GM19025 (cell line): ENCODE data around the gene PLA2G4E.

ENCODE experiments used
- ATAC-seq: cut with Tn5 transposase; IDR thresholded peaks from one replicate; pipeline ENCODE4 v1.9.1; 2021; ENCODE audit warnings: mild to moderate bottlenecking, low read depth, moderate library complexity; ENCODE audit not compliant: unreplicated experiment

The PLA2G4E gene

DNA sequence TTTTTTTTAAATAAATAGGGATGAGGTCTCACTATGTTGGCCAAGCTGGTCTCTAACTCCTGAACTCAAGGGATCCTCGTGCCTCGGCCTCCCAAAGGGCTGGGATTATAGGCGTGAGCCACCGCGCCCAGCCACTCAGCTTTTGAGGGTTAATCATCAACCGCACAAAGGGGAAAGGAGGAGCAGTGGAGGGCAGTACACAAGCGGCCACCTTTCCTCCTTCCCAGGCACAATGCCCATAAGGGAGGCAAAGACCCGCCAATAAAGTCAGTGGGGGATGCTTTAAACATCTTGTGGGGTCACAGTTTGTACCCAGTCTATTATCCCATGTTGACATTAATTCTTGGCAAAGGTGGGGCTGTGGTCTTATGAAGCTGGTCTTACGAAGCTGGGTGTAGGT, 80.9 kb downstream of the PLA2G4E start:
- no peak for ATAC-seq

- no peak for ATAC-seq
Observed at GRCh38 chr15:41937568-41937923, 83.3 kb downstream of the PLA2G4E start.

DNA sequence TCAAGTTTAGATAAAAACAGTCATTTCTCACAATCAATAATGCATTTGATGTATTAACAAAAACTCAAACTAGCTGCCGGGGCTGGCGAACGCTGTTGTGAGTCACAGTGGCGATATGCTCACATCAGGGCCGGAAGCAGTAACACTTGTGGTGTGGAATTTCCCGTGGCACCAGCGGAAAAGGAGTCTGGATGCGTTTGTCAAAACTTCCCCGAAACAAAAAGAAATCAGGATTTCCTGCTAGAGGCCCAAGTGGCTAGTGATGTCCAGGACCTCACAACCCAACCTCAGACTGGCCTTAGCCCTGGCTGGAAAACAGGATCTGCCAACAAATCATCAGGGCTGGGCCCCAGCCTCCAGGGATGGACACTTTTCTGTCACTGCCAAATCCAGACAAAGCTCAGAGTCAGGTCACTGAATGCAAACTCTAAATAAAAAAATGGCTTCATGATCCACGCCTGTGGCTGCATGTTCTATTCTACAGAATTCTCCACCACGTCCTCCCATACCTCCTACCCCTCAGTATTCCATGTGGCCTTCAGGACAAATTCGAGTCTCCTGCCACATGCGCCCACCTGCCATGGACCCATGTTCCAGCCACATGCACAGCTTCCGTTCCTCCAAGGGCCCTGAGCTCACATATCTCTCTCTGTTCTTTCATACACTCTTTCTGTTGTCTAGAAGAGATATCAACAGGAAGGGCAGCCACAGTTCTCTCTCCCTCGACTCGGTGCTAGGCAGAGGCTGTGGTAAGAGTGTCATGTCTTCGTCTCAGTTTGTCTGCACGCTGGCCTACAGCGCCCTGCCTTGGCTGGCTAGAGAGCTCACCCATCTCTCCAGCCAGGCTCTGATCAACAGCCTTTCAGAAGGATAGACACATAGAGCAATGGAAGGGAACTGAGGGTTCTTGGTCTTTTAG, 83.9 kb downstream of the PLA2G4E start:
- ATAC-seq, result no peak

DNA sequence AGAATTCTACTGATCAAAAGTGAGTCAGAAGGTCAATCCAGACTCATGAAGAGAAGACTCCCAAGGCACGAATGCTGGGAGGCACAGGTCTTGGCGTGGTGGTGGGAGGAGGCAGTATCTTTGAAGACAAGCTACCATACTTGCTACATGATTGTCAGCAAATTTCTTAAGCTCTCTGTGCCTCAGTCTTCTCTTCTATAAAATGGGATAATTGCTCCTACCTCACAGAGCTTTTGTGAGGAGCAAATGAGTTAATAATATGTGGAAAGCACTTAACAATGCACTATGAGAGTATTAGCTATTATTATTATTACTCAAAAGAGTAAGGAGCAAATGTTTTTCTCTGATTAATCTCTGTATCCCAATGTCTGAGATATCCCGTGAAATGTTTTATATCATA, 84.7 kb downstream of the PLA2G4E start:
- no peak for ATAC-seq

DNA sequence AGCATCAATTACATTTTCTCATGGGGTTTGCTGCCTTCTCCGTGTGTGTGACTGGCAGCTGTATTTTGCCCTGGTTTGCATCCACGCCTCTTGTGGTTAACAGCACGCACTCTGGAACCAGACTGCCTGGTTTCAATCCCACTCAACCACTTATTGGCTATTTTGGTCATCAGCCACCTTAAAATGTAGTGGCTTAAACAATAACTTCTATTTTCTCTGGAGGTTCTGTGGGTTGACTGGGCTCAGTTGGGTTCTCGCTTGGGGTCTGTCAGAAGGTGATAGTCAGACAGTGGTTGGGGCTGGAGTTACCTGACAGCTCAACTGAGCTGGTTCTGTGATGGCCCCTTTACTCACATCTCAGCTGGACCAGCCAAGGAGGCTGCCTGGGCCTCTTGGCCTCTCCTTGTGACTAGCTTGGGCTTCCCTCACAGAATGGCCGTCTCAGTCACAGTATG, 85.2 kb downstream of the PLA2G4E start:
- peak; percentile 51 for ATAC-seq

GRCh38 chr15:41934843-41935242, 86.0 kb downstream of the PLA2G4E start:
- ATAC-seq, result no peak

DNA sequence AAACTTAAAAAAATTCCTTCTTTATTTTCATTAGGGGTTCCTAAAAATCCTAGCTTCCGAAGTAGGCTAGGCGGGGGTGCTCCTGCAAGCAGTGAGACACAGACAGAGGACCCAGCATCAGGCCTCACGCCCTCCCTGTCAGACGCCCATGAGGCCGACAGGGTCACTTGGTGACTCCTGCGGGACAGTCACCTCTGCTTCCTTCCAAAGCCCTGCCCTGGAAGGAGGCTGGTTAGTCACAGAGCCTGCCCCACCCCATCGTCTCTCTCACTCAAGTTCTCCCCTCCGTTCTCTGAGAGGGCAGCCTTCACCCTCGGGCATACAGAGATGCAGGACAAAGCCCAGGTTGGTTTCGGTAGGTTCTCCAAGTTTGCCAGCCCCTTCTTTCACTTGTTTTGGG, 87.1 kb downstream of the PLA2G4E start:
- no peak for ATAC-seq

DNA sequence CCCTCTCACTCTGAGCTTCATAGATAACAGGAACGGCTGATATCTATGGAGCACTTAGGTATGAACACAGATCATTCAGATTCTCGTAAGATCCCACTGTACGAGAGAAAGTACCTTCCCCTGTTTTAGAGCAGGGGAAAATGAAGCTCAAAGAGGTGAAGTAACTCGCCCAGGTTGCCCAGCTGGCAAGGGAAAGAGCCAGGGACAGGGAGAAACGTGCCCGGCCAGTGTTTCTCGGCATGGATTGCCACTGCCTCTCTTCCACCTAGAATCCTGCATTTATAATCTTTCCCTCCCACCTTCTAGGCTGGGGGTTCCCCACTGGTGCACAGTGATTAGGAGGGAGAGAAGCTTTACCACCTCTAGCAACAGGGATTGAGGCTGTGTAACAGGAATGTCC, 87.5 kb downstream of the PLA2G4E start:
- no peak for ATAC-seq

GRCh38 chr15:41932511-41933289, 88.1 kb downstream of the PLA2G4E start:
- ATAC-seq, result no peak

DNA sequence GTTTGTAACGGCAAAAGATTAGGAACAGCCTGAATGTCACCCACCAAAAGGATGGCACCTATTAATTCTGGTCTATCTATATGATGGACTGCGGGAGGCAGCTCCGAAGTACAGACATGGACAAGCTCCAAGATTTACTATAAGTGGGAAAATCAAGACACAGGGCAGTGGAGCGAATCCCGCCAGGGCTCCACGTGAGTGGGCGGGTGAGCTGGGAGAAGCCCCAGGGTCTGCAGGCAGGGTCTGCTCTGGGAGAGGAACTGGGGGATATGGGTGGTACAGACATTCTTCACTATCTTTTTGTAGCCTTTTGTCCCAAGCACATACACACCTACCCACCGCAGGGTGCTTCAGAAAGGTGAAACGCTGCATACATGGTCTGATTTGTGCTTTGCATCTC, 88.7 kb downstream of the PLA2G4E start:
- ATAC-seq, result no peak
